HG03280 (cell line): ENCODE measurements around the gene DIS3L2.

Experiments
- ATAC-seq: cut with Tn5 transposase; IDR thresholded peaks from one replicate; pipeline ENCODE4 v1.9.1; 2021; ENCODE audit warnings: mild to moderate bottlenecking, moderate library complexity; ENCODE audit not compliant: unreplicated experiment

The DIS3L2 gene

DNA sequence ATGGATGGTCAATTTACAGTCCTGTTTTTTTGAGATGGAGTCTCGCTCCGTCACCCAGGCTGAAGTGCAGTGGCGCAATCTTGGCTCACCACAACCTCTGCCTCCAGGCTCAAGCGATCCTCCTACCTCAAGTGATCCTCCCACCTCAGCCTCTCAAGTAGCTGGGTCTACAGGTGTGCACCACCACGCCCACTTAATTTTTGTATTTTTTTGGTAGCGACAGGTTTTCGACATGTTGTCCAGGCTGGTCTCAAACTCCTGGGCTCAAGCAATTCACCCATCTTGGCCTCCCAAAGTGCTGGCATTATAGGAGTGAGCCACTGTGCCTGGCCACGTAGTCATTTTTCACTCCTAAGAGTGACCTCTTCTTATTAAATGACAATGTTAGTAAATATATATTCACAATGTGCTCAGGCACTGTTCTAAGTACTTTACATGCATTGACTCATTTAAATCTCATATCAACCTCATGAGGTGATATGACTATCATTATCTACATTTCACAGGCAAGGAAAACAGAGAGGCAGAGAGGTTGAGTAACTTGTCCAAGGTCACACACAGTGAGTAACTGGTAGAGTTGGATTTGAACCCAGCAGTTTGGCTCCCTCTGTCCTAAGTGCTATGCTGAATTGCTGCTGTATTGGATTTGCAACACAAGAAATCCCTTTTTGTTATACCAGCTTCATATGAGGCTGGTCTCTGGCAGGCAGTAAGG, 5.6 kb upstream of the DIS3L2 start:
- ATAC-seq, result no peak

DNA sequence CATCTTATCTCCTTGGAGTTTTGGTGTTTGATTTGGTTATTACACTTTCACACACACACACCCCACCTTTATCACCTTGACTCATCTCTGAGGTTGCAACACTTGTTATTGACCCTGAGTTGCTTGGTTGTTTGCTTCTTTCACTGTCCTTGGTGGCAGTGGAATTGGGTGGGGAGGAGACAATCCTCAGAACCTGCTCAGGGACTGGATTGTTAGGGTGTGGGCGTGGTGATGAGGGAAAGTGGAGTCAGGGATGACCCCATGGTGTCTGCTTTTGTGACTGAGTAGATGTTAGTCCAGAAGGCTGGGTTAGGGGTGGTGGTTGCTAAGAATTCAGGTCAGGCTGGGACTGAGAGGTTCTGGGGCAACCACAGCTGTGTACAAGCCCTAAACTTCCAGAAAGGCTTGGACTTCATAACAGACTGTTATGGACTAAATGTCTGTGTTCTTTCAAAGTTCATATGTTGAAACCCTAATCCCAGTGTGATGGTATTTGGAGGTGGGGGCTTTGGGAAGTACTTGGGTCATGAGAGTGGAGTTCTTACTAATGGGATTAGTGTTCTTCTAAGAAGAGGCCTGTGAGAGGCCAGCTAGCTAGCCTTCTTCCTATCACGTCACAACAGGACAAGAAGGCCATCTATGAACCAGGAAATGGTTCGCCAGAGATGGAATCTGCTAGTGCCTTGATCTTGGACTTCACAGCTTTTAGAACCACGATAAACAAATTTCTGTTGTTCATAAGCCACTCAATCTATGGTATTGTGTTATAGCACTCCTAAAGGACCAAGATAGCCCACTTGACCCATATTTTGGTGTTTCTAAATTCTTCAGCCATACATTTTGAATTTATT, 3.4 kb upstream of the DIS3L2 start:
- ATAC-seq, result no peak

- ATAC-seq, result no peak
These were observed 634 bp upstream of the DIS3L2 start for GRCh38 chr2:231960810-231961348.

DNA sequence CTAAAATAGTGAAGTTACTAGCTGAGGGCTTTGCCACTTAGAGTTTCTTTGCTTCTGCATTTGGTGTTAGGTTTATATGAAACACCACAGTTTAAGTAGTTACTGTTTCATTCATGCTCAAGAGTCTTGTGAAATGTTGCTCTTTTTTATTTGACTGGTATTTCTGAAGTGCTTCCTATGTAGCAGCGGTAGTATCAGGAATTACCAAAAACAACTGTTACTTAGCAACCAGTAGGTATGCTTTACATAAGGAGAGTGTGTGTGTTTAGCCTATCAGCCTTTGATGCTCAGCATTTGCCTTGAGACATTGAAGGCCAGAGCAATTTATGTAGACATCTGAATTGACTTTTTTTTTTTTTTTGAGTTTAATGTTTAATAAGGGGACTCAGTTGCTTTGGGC, 3.6 kb downstream of the DIS3L2 start:
- ATAC-seq, result no peak

GRCh38 chr2:231966886-231967285, 5.4 kb downstream of the DIS3L2 start:
- no peak for ATAC-seq

GRCh38 chr2:231968820-231969219, 7.3 kb downstream of the DIS3L2 start:
- ATAC-seq, result no peak

DNA sequence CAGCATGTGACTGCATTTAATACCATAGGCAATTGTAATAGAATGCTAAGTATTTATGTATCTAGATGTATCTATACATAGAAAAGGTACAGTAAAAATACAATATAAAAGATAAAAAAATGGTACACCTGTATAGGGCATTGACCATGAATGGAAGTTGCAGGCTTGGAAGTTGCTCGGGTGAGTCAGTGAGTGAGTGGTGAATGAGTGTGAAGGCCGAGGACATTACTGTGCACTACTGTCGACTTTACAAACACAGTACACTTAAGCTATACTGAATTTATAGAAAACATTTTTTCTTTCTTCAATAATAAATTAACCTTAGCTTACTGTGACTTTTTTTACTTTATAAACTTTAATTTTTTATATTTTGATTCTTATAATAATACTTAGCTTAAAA, 8.9 kb downstream of the DIS3L2 start:
- no peak for ATAC-seq

- ATAC-seq, result no peak
These were observed 13.5 kb downstream of the DIS3L2 start for GRCh38 chr2:231975001-231975400.

GRCh38 chr2:231977430-231977829, 15.9 kb downstream of the DIS3L2 start:
- no peak for ATAC-seq

GRCh38 chr2:231984992-231985391, 23.5 kb downstream of the DIS3L2 start:
- ATAC-seq, result no peak

DNA sequence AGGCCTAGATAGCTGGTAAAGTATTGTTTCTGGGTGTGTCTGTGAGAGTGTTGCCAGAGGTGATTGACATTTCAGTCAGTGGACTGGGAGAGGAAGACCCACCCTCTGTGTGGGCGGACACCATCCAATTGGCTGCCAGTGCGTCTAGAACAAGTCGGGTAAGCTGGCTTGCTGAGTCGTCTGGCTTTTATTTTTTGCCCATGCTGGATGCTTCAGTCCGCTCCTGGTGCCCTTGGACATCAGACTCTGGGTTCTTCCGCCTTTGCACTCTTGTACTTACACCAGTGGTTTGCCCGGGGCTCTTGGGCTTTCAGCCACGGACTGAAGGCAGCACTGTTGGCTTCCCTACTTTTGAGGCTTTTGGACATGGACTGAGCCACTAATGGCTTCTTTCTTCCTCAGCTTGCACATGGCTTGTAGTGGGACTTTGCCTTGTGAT, 24.3 kb downstream of the DIS3L2 start:
- ATAC-seq, result no peak

GRCh38 chr2:231987124-231987727, 25.7 kb downstream of the DIS3L2 start:
- ATAC-seq, result no peak

DNA sequence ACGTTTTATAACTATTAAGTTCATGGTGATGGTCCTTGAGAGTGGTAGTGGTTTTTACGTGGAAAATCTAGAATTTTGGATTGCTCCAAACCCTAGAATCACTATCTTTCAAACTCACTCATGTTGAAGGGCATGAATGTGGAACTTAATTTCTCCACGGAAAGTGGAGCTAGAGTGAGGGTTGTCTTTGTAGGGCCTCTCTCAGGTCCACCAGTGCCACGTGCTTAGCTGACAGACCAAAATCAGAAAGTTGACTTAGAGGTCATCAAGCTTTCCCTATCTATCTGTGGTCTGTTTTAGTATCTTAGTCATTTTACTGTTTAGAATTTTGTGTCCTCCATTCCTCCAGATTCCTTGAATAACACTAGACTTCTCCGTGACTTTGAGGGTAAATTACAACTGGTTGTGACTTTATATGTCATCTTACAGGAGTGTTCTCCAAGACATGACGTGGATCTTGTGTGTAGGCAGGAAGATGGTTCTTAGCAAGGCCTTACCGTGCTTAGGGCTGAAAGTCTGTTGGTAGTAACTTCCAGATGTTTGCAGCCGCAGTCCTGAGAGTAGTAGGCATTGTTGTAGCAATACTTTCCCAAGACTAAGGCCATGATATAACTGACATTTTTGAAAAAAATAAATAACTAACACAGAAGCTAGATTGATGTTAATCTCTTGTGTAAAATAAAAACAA, 26.8 kb downstream of the DIS3L2 start:
- no peak for ATAC-seq

GRCh38 chr2:231991664-231992063, 30.2 kb downstream of the DIS3L2 start:
- no peak for ATAC-seq

DNA sequence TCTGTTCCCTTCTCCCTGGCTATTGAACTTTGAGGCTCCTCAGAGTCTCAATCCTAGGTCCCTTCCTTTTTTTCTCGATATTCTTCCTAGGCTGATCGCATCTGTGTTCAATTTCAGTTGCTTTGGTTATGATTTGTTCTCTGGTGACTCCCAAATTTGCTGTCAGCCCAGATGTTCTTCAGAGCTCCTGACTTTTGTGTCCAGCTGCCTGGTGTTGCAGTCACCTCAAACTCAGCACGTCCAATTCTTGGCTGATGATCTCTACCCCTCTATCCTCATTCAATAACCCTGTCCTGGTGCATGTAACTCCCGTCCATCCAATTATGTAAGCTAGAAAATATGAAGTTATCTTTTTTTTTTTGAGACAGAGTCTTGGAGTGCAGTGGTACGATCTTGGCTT, 31.4 kb downstream of the DIS3L2 start:
- no peak for ATAC-seq

- ATAC-seq, result no peak
These were observed 35.5 kb downstream of the DIS3L2 start for GRCh38 chr2:231996797-231997540.

GRCh38 chr2:231998046-231998445, 36.5 kb downstream of the DIS3L2 start:
- no peak for ATAC-seq

DNA sequence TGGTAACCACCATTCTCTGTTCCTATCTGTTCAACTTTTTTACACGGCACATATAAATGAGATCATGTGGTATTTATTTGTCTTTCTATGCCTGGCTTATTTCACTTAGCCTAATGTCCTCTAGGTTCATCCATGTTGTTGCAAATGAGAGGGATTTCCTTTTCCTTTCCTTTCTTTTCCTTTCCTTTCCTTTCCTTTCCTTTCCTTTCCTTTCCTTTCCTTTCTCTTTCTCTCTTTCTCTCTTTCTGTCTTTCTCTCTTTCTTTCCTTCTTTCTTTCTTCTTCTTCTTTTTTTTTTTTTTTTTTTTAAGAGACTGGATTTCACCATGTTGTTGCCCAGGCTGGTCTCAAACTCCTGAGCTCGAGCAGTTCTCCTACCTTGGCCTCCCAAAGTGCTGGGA, 38.9 kb downstream of the DIS3L2 start:
- no peak for ATAC-seq

- ATAC-seq, result no peak
These were observed 39.6 kb downstream of the DIS3L2 start for GRCh38 chr2:232001073-232001472.

- no peak for ATAC-seq
These were observed 44.7 kb downstream of the DIS3L2 start for GRCh38 chr2:232006253-232006652.
